ENCODE data around the gene TCN2.
"Not testable (repeated sequence)": the region's sequence is repeated elsewhere in the genome, so short reads cannot be mapped to it uniquely, and the experiment has no call there.

Gene TCN2

DNA sequence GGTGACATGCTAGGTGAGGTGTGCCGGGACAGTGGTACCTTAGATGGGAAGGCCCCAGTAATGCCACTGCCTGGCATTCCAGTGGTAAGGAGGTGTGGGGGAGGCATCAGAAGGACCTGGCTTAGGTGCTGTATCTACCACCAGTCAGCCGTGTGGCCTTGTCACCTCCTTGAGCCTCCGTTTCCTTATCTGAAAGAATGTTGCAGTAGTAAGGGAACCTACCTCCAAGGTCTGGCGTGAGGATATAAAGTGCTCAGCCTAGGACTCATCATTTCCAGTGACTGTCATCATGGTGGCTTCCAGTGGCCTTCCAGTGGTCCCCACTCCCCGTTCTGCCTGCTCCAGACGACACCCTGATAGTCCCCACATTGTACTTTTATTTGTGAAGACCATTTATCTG is 67.5 kb downstream of the TCN2 start:
- Histone ChIP-seq H3K9me3 (ENCODE audit: low read length) (no peaks in the 10 kb centered on the region), H3K9ac (ENCODE audit: low read length) (no peak overlapping the region), H3K27me3 (ENCODE audit: control insufficient read depth in 1 of 2, insufficient read depth in 2 of 2, low read length in 2 of 2) (no peaks in the 10 kb centered on the region), H3K36me3 (ENCODE audit: insufficient read depth, low read length) (no peaks in the 10 kb centered on the region), H3K4me3 (ENCODE audit: low read depth in 1 of 2, low read length in 2 of 2) (no peak overlapping the region), H3K27ac (ENCODE audit: low read depth, low read length) (no peak overlapping the region), H3K4me1 (ENCODE audit: insufficient read depth, low read length) (no peaks in the 10 kb centered on the region)

- Histone ChIP-seq H3K27ac (ENCODE audit: low read depth, low read length) (no peak overlapping the region), H3K4me3 (ENCODE audit: low read depth in 1 of 2, low read length in 2 of 2) (no peak overlapping the region), H3K27me3 (ENCODE audit: control insufficient read depth in 1 of 2, insufficient read depth in 2 of 2, low read length in 2 of 2) (no peaks in the 10 kb centered on the region), H3K4me1 (ENCODE audit: insufficient read depth, low read length) (peaks cover under 1% of the 10 kb centered on the region), H3K36me3 (ENCODE audit: insufficient read depth, low read length) (no peaks in the 10 kb centered on the region), H3K9me3 (ENCODE audit: low read length) (no peaks in the 10 kb centered on the region), H3K9ac (ENCODE audit: low read length) (no peak overlapping the region)
Observed at GRCh38 chr22:30675436-30675835, 68.5 kb downstream of the TCN2 start.

- H3K36me3 ChIP-seq (ENCODE audit: insufficient read depth, low read length); H3K27me3 ChIP-seq (ENCODE audit: control insufficient read depth in 1 of 2, insufficient read depth in 2 of 2, low read length in 2 of 2); H3K27ac ChIP-seq (ENCODE audit: low read depth, low read length); H3K9ac ChIP-seq (ENCODE audit: low read length); H3K9me3 ChIP-seq (ENCODE audit: low read length); H3K4me3 ChIP-seq (ENCODE audit: low read depth in 1 of 2, low read length in 2 of 2): not testable (repeated sequence)
- peaks cover 11% of the 10 kb centered on the region for H3K4me1 ChIP-seq (ENCODE audit: insufficient read depth, low read length)
Observed at GRCh38 chr22:30676565-30676964, 69.6 kb downstream of the TCN2 start.
